IPS-15b (cell line): Measurements from ENCODE around the gene EXOC3L4.

Experiments
- H3K27me3 ChIP-seq: one replicate; pipeline ENCODE4 v1.6.1; 2013; ENCODE audit warnings: low read length; ENCODE audit not compliant: control insufficient read depth, insufficient read depth
- H3K36me3 ChIP-seq: one replicate; pipeline ENCODE4 v1.6.1; 2013; ENCODE audit warnings: low read length; ENCODE audit not compliant: control insufficient read depth, insufficient read depth
- H3K4me1 ChIP-seq: one replicate; pipeline ENCODE4 v1.6.1; 2013; ENCODE audit warnings: mild to moderate bottlenecking, low read length; ENCODE audit not compliant: control insufficient read depth, insufficient read depth
- H3K4me3 ChIP-seq: one replicate; pipeline ENCODE4 v1.5.1; 2013; ENCODE audit warnings: low read depth, low read length
- H3K9ac ChIP-seq: one replicate; pipeline ENCODE4 v1.6.1; 2013; ENCODE audit warnings: low read depth, mild to moderate bottlenecking, low read length
- H3K9me3 ChIP-seq: one replicate; pipeline ENCODE4 v1.6.1; 2013; ENCODE audit warnings: mild to moderate bottlenecking, low read length; ENCODE audit not compliant: control insufficient read depth, insufficient read depth

Gene EXOC3L4

DNA sequence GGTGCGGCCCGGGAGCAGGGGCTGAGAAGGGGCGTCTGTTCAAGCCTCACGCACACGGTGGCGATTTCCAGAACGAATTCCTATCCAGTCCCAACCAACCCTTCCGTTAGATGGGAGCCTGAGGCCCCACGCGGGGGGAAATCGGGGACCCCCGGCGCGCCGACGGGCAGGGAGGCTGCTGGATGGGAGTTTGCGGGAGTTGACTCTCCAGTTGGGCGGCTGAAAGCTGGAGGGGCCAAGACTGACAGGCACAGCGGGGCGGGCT lies 9.8 kb downstream of the EXOC3L4 start:
- H3K36me3 ChIP-seq, result no peaks in the 10 kb centered on the region
- H3K4me1 ChIP-seq, result peaks cover 6% of the 10 kb centered on the region

GRCh38 chr14:103104654-103105452 lies 10.3 kb downstream of the EXOC3L4 start:
- Histone ChIP-seq H3K4me1 (peaks cover 6% of the 10 kb centered on the region), H3K27me3 (peaks cover 16% of the 10 kb centered on the region), H3K9me3 (no peaks in the 10 kb centered on the region), H3K36me3 (no peaks in the 10 kb centered on the region), H3K4me3 (peak overlapping the region; percentile 18), H3K9ac (no peak overlapping the region)

More for the DNA sequence above, 9.8 kb downstream of the EXOC3L4 start:
- Histone ChIP-seq H3K4me3 (peak overlapping the region; percentile 18), H3K9ac (no peak overlapping the region), H3K9me3 (no peaks in the 10 kb centered on the region), H3K27me3 (peaks cover 16% of the 10 kb centered on the region)

- Histone ChIP-seq H3K4me1 (peaks cover 8% of the 10 kb centered on the region), H3K36me3 (no peaks in the 10 kb centered on the region), H3K9ac (no peak overlapping the region), H3K4me3 (no peak overlapping the region), H3K9me3 (no peaks in the 10 kb centered on the region), H3K27me3 (peaks cover 16% of the 10 kb centered on the region)
Measured at GRCh38 chr14:103105580-103106150, 11.1 kb downstream of the EXOC3L4 start.

GRCh38 chr14:103107455-103107854 lies 12.9 kb downstream of the EXOC3L4 start:
- Histone ChIP-seq H3K4me3 (no peak overlapping the region), H3K36me3 (no peaks in the 10 kb centered on the region), H3K9me3 (no peaks in the 10 kb centered on the region), H3K27me3 (peaks cover 16% of the 10 kb centered on the region), H3K9ac (no peak overlapping the region), H3K4me1 (peaks cover 8% of the 10 kb centered on the region)

DNA sequence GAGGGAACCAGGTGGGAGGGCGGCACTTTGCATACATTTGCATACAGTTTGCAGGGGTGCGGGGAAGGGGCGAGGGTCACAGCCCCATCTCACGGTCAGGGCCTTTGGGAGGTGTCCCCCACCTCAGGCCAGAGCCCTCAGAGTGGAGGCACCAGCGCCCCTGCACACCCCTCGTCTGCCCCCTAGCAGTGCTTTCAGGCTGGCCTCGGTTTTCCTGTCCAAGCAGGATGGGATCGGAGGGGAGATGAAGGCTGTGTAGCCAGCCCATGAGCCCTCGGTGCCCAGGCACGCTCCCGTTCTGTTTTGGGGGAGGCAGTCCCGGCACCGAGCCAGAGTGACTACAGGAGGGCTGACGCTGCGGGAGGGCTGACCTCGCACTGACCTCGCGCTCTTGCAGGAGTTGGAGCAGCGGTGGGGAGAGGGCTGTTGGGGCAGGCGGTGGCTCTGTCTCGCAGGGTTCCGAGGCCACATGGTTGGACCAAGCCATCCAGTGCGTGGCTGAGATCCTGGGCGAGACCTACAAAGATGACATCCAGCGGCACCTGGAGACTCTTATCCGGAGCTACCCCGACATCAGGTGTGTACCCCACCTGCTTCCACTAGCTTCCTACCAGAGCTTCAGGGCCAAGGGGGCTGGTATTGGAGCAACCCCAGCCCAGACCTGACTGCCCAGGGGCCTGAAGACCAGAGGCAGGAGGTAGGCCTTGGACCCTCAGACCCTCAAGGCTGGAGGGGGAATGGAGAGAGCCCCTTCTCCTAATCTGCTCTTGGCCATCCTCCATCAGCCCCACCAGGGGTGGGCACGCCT lies 13.6 kb downstream of the EXOC3L4 start:
- Histone ChIP-seq H3K9ac (no peak overlapping the region), H3K4me1 (peaks cover 8% of the 10 kb centered on the region), H3K4me3 (no peak overlapping the region), H3K36me3 (no peaks in the 10 kb centered on the region), H3K9me3 (no peaks in the 10 kb centered on the region), H3K27me3 (peaks cover 13% of the 10 kb centered on the region)

DNA sequence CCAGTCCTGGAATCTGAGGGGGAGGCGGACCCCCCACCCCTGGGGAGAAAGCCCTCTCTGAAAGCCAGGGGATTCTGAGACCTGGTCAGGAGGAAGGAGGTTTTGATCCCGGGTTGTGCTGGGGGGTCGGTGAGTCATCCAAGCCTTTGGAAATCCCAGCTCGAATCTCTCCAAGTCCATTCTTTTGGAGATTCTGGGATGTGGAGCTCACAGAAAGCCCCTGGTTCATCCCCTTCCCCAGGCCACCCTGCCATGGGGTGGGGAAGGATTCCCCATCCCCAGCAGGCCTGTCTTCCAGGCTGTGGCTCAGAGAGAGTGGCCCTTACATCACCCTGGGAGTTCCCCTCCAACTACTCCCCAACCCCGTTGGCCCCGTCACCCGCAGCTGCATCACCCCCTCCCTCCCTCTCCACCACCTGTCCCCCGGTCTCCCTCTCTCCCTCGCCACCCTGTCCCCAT lies 14.3 kb downstream of the EXOC3L4 start:
- H3K9ac ChIP-seq, result no peak overlapping the region
- no peaks in the 10 kb centered on the region for H3K9me3 ChIP-seq
- H3K36me3 ChIP-seq, result no peaks in the 10 kb centered on the region
- H3K27me3 ChIP-seq, result peaks cover 10% of the 10 kb centered on the region
- peaks cover 8% of the 10 kb centered on the region for H3K4me1 ChIP-seq
- H3K4me3 ChIP-seq, result no peak overlapping the region

GRCh38 chr14:103109535-103110441 lies 15.3 kb downstream of the EXOC3L4 start:
- peak overlapping the region; percentile 4 for H3K4me3 ChIP-seq
- peaks cover 8% of the 10 kb centered on the region for H3K4me1 ChIP-seq
- H3K27me3 ChIP-seq, result peaks cover 6% of the 10 kb centered on the region
- no peak overlapping the region for H3K9ac ChIP-seq
- H3K36me3 ChIP-seq, result no peaks in the 10 kb centered on the region
- H3K9me3 ChIP-seq, result no peaks in the 10 kb centered on the region

- Histone ChIP-seq H3K27me3 (no peaks in the 10 kb centered on the region), H3K4me1 (peaks cover 5% of the 10 kb centered on the region), H3K4me3 (no peak overlapping the region), H3K36me3 (no peaks in the 10 kb centered on the region), H3K9me3 (no peaks in the 10 kb centered on the region), H3K9ac (no peak overlapping the region)
Measured at GRCh38 chr14:103110681-103111231, 16.2 kb downstream of the EXOC3L4 start.

DNA sequence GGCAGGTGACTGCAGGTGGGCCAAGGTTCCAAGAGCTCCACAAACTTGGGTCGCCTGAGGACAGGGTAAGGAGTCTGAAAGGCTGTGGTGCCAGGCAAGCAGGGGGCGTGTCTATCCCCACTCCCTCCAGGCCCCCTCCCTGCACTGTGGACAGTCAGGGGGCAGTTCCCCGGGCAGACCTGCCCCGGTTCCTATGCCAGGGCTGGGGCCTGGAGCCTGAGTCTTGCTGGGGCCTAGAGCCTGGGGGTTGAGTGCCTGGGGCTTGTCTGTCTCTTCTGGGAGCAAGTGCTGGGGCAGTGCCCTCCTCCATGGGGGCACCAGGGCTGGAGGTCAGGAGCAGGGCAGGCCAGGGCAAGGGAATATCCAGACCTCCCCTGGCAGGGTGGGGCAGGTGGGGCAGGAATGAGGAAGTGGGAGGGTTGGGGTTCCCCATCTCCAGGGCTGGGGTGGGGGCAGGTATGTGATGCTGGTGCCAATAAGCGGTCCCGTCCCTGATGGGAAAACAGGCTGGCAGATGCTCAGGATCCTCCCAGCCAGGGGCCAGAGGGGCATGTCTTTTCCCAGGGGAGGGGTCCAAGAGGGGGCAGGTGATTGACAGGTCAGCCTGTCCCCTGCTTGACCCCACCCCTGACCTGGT lies 16.8 kb downstream of the EXOC3L4 start:
- Histone ChIP-seq H3K36me3 (no peaks in the 10 kb centered on the region), H3K4me1 (peaks cover 5% of the 10 kb centered on the region), H3K4me3 (no peak overlapping the region), H3K27me3 (no peaks in the 10 kb centered on the region), H3K9ac (no peak overlapping the region), H3K9me3 (no peaks in the 10 kb centered on the region)

- Histone ChIP-seq H3K4me3 (no peak overlapping the region), H3K27me3 (no peaks in the 10 kb centered on the region), H3K9ac (no peak overlapping the region), H3K9me3 (no peaks in the 10 kb centered on the region), H3K36me3 (no peaks in the 10 kb centered on the region), H3K4me1 (peaks cover 5% of the 10 kb centered on the region)
Measured at GRCh38 chr14:103112400-103113243, 18.1 kb downstream of the EXOC3L4 start.
